ENCODE results near the gene CAPS.

GRCh38 chr19:5956323-5956722 is 42.3 kb downstream of the CAPS start:
- TF ChIP-seq EZH2phosphoT487 (IDR thresholded peaks at IDR 0.05) (no peak), CTCF (IDR thresholded peaks at IDR 0.05) (no peak), EZH2 (IDR thresholded peaks at IDR 0.05) (no peak)

All from neural progenitor cell (in vitro differentiated cells).